Measurements from ENCODE around the gene SLC32A1.

DNA sequence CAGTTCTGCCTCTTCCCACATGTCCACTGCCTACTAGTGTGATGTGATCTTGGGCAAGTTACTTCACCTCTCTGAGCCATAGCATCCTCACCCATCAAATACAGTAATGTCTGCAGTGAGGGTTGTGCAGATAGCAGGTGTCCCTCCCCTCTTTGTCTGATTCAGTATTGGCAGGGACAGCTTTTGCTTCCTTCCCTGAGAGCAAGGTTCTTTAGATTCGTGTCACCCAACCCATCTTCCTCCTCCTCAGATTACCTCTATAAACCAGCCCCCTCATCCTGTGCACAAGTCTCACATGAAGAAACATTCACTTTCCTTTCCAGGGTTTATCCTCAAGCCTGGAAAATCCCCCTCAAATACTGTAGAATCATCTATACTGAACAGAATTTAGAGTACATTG, 39.3 kb downstream of the SLC32A1 start:
- TF ChIP-seq, protein P1, sequence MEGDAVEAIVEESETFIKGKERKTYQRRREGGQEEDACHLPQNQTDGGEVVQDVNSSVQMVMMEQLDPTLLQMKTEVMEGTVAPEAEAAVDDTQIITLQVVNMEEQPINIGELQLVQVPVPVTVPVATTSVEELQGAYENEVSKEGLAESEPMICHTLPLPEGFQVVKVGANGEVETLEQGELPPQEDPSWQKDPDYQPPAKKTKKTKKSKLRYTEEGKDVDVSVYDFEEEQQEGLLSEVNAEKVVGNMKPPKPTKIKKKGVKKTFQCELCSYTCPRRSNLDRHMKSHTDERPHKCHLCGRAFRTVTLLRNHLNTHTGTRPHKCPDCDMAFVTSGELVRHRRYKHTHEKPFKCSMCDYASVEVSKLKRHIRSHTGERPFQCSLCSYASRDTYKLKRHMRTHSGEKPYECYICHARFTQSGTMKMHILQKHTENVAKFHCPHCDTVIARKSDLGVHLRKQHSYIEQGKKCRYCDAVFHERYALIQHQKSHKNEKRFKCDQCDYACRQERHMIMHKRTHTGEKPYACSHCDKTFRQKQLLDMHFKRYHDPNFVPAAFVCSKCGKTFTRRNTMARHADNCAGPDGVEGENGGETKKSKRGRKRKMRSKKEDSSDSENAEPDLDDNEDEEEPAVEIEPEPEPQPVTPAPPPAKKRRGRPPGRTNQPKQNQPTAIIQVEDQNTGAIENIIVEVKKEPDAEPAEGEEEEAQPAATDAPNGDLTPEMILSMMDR (conservative IDR thresholded peaks at IDR 0.05; ENCODE audit: low read length), result no peak
- no peak for TF ChIP-seq EZH2phosphoT487 (IDR thresholded peaks at IDR 0.05; ENCODE audit: borderline replicate concordance)
